ENCODE data around the gene PCBP3.

DNA sequence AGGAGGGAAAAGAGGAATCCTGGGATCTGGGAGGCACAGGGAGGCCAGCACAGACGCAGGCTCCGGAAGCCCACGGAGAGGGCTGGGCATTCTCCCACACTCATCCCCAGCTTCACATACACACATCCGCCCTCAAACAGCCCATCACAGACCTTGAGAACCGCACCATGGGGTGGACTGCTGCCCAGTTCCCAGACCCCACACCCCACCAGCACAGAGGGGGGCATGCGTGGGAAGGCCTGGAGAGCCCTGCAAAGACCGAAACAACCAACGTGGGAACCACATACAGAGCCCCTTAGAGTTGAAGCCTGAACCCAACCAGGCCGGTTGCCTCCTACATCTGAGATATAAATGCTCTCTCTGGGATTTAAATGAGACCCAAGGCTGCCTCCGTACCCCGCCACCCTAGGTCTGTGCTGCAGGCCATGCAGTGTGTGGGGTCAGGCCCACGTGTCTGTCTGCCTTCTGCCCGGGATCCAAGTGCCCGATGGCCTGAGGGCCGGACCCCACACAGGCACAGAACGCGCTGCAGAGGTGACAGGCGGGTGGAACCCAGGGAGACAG lies 211.8 kb downstream of the PCBP3 start:
- TF ChIP-seq EZH2 (IDR thresholded peaks at IDR 0.05; ENCODE audit: low read depth) = no peak
- TF ChIP-seq CTCF (conservative IDR thresholded peaks at IDR 0.05) = no peak
